ENCODE results near the gene CADM4. TPM values are rescaled to one million over a fixed set of nuclear protein-coding genes. Genes with fewer than 3 reads are reported as not detected.

CADM4 gene
- total and polyA plus RNA-seq, 10 of the 15 experiments (the other 5 are each of a cell fraction or from before 2014, with no cell fraction given), result 0.04 to 0.12 (median 0.08) TPM; not detected in 5

- no peak overlapping the region for H3K4me2 ChIP-seq (ENCODE audit: control insufficient read depth, insufficient read depth)
- H3K4me3 ChIP-seq, result no peak overlapping the region
- no peaks in the 10 kb centered on the region for H3K79me2 ChIP-seq (ENCODE audit: control insufficient read depth, insufficient read depth, low read length)
- no peak overlapping the region for H3K9ac ChIP-seq (ENCODE audit: control insufficient read depth, insufficient read depth, low read length)
- H3K9me3 ChIP-seq (replicated peaks; ENCODE audit: control insufficient read depth, insufficient read depth, low read length), result no peaks in the 10 kb centered on the region
- DNase-seq (ENCODE audit: low read depth, low spot score) (no peak), FAIRE-seq (no peak), ATAC-seq (no peak)
- RAD21 ChIA-PET (ENCODE audit: unreplicated experiment), result no interaction called here
- CTCF ChIA-PET, result no interaction called here
- H2AFZ ChIP-seq (ENCODE audit: control insufficient read depth, low read depth, low read length), result no peak overlapping the region
- H3K27me3 ChIP-seq (replicated peaks in 1 of 2; ENCODE audit: control insufficient read depth in 2 of 2, insufficient read depth in 2 of 2, low read length in 1 of 2), result peaks cover 10 to 19% of the 10 kb centered on the region in 2 experiments
- no peaks in the 10 kb centered on the region for H3K36me3 ChIP-seq (ENCODE audit: control insufficient read depth in 2 of 2, insufficient read depth in 2 of 2, low read length in 1 of 2)
- TF ChIP-seq E4F1 (IDR thresholded peaks at IDR 0.05; ENCODE audit: borderline replicate concordance, partially characterized antibody), result no peak
- TF ChIP-seq SPI1 (IDR thresholded peaks at IDR 0.05; ENCODE audit: borderline replicate concordance, insufficient read depth, low read depth, low read length), result peak; percentile 66
- H3K27ac ChIP-seq (ENCODE audit: control insufficient read depth, insufficient read depth), result no peak overlapping the region
- 38% methylated on average over 13 of the region's 13 CpGs for WGBS (ENCODE audit: insufficient coverage, insufficient replicate concordance, low lambda C conversion rate, missing lambda C conversion rate)
- in situ Hi-C loops (cut with MboI) (no loop called here), intact Hi-C loops (cut with micrococcal nuclease; ENCODE audit: unreplicated experiment) (no loop called here)
- no peaks in the 10 kb centered on the region for H4K20me1 ChIP-seq (ENCODE audit: control insufficient read depth, insufficient read depth)
- SMC1A ChIA-PET (ENCODE audit: uncharacterized antibody, unreplicated experiment), result no interaction called here
- H3K4me1 ChIP-seq (ENCODE audit: control insufficient read depth, insufficient read depth, low read length), result peaks cover 5% of the 10 kb centered on the region
- POLR2A ChIA-PET, result no interaction called here
- BruUV-seq (replicated peaks), result no TSS peak
Measured at GRCh38 chr19:43638214-43638994, 1.2 kb downstream of the CADM4 start.

GRCh38 chr19:43636121-43636683, 3.4 kb downstream of the CADM4 start:
- CTCF ChIA-PET, result no interaction called here
- ATAC-seq, result no peak
- BruUV-seq (replicated peaks), result no TSS peak
- POLR2A ChIA-PET, result no interaction called here
- no peaks in the 10 kb centered on the region for H3K36me3 ChIP-seq (ENCODE audit: control insufficient read depth in 2 of 2, insufficient read depth in 2 of 2, low read length in 1 of 2)
- H3K4me1 ChIP-seq (ENCODE audit: control insufficient read depth, insufficient read depth, low read length), result peaks cover 5% of the 10 kb centered on the region
- intact Hi-C loops (cut with micrococcal nuclease; ENCODE audit: unreplicated experiment) (no loop called here), in situ Hi-C loops (cut with MboI) (no loop called here)
- SMC1A ChIA-PET (ENCODE audit: uncharacterized antibody, unreplicated experiment), result no interaction called here
- H3K4me3 ChIP-seq, result no peak overlapping the region
- no peaks in the 10 kb centered on the region for H3K9me3 ChIP-seq (replicated peaks; ENCODE audit: control insufficient read depth, insufficient read depth, low read length)
- RAD21 ChIA-PET (ENCODE audit: unreplicated experiment), result no interaction called here
- peaks cover 10 to 19% of the 10 kb centered on the region in 2 experiments for H3K27me3 ChIP-seq (replicated peaks in 1 of 2; ENCODE audit: control insufficient read depth in 2 of 2, insufficient read depth in 2 of 2, low read length in 1 of 2)
- no peak for DNase-seq (ENCODE audit: low read depth, low spot score)
- TF ChIP-seq MYB (IDR thresholded peaks at IDR 0.05; ENCODE audit: borderline replicate concordance, low read depth, low read length), result no peak
- no peak for TF ChIP-seq PML (IDR thresholded peaks at IDR 0.05; ENCODE audit: low read length)
- TF ChIP-seq TCF7 (IDR thresholded peaks at IDR 0.05; ENCODE audit: borderline replicate concordance), result no peak
- TF ChIP-seq ATF3 (IDR thresholded peaks at IDR 0.05; ENCODE audit: borderline replicate concordance, extremely low read depth, low read depth, low read length), result no peak
- TF ChIP-seq POLR2AphosphoS2 (IDR thresholded peaks at IDR 0.05; ENCODE audit: low read depth, low read length), result no peak
- no peak for TF ChIP-seq PKNOX1 (IDR thresholded peaks at IDR 0.05)
- no peak for TF ChIP-seq POU2F2 (IDR thresholded peaks at IDR 0.05; ENCODE audit: borderline replicate concordance, low read depth, low read length)
- no peak for TF ChIP-seq ZNF622 (IDR thresholded peaks at IDR 0.05)
- H2AFZ ChIP-seq (ENCODE audit: control insufficient read depth, low read depth, low read length), result no peak overlapping the region
- no peak overlapping the region for H3K27ac ChIP-seq (ENCODE audit: control insufficient read depth, insufficient read depth)
- WGBS (ENCODE audit: insufficient coverage, insufficient replicate concordance, low lambda C conversion rate, missing lambda C conversion rate), result 41% methylated on average over 14 of the region's 14 CpGs
- no peaks in the 10 kb centered on the region for H3K79me2 ChIP-seq (ENCODE audit: control insufficient read depth, insufficient read depth, low read length)
- no peak overlapping the region for H3K9ac ChIP-seq (ENCODE audit: control insufficient read depth, insufficient read depth, low read length)
- no peaks in the 10 kb centered on the region for H4K20me1 ChIP-seq (ENCODE audit: control insufficient read depth, insufficient read depth)
- FAIRE-seq, result no peak
- no peak overlapping the region for H3K4me2 ChIP-seq (ENCODE audit: control insufficient read depth, insufficient read depth)
